ENCODE data around the gene ARRB1. TPM values are rescaled to one million over a fixed set of nuclear protein-coding genes. Genes with fewer than 3 reads are reported as not detected.

The ARRB1 gene
- total RNA-seq, 1 donor from 2014 or later = 16.6 TPM

DNA sequence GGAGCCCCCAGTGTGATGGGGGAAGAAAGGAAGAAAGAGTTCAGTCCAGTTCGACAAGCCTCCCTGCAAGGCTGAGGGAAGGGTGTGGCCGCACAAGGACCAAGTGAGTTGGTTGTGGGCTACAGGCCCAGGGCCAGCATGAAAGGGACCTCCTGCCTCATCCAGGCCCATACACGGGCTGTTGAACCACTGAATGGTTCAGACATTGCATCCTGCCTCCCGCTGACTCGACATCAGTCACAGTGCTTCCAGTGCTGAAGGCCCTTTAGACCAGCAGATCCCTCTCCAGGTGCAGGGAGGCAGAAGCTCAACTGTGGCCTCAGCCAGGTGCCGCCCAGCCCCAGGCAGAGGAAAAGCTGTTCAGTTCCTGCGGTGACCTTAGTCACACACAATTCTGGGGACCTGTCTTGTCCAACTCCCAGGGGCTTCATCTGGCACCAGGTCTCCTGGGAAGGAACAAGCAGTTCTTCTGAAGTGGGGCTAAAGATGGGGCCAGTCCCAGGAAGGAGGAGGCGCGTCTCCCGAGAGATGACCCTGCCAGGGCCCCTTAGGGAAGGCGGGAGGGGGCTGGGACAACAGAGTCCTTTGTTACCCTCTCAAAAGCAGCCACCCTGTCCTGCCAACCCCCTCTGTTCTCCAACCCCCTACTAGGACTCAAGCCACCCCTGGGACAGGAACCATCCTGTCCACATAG is 6.6 kb downstream of the ARRB1 start:
- no peak overlapping the region for H3K4me3 Mint-ChIP-seq (ENCODE audit: unreplicated experiment)
- H3K27me3 Mint-ChIP-seq (ENCODE audit: low read depth) = no peaks in the 10 kb centered on the region
- no peak for TF ChIP-seq CTCF (IDR thresholded peaks at IDR 0.05)
- peaks cover 49% of the 10 kb centered on the region for H3K4me1 Mint-ChIP-seq (ENCODE audit: low read depth)
- DNase-seq (ENCODE audit: low spot score) = no peak
- H3K9me3 Mint-ChIP-seq (ENCODE audit: low read depth) = no peaks in the 10 kb centered on the region
- no peak overlapping the region for H3K27ac Mint-ChIP-seq (ENCODE audit: unreplicated experiment)
- no peaks in the 10 kb centered on the region for H3K36me3 Mint-ChIP-seq (ENCODE audit: low read depth)

DNA sequence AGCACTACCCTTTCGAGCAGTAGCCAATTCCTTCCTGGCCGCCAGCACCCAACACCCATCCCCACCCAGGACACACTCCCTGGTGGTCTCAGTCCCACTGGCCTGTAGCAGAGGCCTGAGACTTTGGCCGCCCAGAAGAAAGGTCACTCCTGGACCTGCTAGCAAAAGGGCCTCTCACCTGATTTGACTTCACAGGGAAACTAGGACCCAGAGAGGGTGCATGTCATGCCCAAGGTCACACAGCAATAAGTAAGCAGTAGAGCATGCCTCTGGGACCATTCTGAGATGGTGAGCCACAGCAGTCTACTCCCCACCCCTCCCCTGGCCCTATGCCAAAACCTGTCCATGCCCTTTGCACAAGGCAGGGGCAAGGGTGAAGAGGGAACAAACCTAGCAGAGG is 7.3 kb downstream of the ARRB1 start:
- no peak for TF ChIP-seq CTCF (IDR thresholded peaks at IDR 0.05)
- Mint-ChIP-seq H3K36me3 (ENCODE audit: low read depth) (no peaks in the 10 kb centered on the region), H3K27me3 (ENCODE audit: low read depth) (no peaks in the 10 kb centered on the region), H3K9me3 (ENCODE audit: low read depth) (no peaks in the 10 kb centered on the region), H3K4me3 (ENCODE audit: unreplicated experiment) (no peak overlapping the region), H3K27ac (ENCODE audit: unreplicated experiment) (no peak overlapping the region), H3K4me1 (ENCODE audit: low read depth) (peaks cover 51% of the 10 kb centered on the region)
- no peak for DNase-seq (ENCODE audit: low spot score)

DNA sequence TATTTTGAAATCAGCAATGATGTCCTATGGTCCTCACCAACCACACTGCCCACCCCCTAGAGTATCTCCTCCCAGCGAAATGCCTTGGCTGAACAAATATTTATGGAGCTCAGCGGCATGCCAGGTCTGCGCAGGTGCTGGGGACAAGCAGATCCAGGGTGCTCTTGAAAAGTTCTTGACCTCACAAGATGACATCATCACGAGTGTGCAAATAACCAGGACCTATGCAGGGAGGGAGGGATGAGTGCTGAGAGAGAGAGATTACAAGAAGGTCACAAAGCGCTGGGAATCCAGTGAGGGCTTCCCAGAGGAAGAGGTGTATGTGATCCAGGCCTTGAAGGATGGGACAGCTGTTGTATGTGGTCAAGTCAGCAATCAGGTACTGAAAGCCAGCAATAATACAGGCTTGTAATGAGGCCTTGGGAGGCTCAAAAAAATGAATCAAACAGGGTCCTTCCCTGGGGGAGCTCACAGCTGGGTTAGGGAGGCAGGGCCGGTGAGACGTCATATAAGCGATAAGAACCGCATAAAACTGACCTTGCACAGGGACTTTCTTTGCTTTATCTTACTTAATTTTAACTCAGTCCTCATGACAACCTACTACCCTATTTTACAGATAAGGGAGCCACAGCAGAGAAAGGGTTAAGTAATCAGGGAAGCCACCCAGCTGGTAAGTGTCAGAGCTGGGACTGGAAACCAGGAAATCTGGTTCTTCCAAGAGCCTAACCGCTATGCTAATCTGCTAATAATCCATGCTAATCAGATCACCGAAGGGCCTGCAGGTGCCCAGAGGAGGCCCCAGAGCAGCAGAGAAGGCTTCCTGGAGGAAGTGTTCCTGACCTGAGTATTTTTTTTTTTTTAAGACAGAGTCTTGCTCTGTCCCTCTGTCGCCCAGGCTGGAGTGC is 8.2 kb downstream of the ARRB1 start:
- H3K4me3 Mint-ChIP-seq (ENCODE audit: unreplicated experiment) = no peak overlapping the region
- no peaks in the 10 kb centered on the region for H3K36me3 Mint-ChIP-seq (ENCODE audit: low read depth)
- H3K9me3 Mint-ChIP-seq (ENCODE audit: low read depth) = no peaks in the 10 kb centered on the region
- peaks cover 51% of the 10 kb centered on the region for H3K4me1 Mint-ChIP-seq (ENCODE audit: low read depth)
- H3K27ac Mint-ChIP-seq (ENCODE audit: unreplicated experiment) = no peak overlapping the region
- H3K27me3 Mint-ChIP-seq (ENCODE audit: low read depth) = no peaks in the 10 kb centered on the region
- no peak for TF ChIP-seq CTCF (IDR thresholded peaks at IDR 0.05)
- no peak for DNase-seq (ENCODE audit: low spot score)

DNA sequence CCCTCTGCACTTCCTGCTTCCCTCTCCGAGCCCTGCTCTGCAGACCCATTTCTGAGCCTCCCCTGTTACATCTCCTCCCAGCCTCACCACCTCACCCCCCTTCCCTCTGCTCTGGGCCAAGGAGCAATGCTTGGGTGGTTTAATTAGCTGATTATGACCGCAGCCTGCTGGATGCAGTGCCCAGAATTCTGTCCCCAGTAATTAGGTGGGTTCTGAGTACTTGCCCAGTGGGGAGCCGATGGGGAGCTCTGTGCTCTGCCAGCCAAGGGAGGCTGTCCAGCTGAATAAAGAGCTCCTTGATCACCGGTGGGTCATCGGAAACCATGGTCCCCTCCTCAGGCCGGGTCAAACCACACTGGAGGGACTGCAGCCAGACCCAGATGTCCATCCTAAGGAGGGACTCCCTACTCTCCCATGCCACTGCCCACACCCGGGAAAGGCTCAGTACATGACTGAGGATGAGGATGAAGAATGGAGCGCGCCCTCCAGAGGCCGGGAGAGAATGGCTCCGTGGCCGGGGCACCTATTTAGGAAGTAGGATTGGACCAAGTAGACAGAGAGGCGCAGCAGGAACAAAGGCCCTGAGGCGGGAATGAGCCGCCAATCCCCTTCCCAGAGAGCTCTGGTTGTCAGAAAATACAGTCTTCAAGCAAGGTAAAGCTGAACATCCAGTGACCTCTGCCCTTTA is 9.1 kb downstream of the ARRB1 start:
- no peak overlapping the region for H3K4me3 Mint-ChIP-seq (ENCODE audit: unreplicated experiment)
- TF ChIP-seq CTCF (IDR thresholded peaks at IDR 0.05) = no peak

GRCh38 chr11:75341612-75342011 is 9.8 kb downstream of the ARRB1 start:
- Mint-ChIP-seq H3K4me1 (ENCODE audit: low read depth) (peaks cover 50% of the 10 kb centered on the region), H3K36me3 (ENCODE audit: low read depth) (no peaks in the 10 kb centered on the region), H3K4me3 (ENCODE audit: unreplicated experiment) (no peak overlapping the region), H3K9me3 (ENCODE audit: low read depth) (no peaks in the 10 kb centered on the region), H3K27ac (ENCODE audit: unreplicated experiment) (no peak overlapping the region), H3K27me3 (ENCODE audit: low read depth) (no peaks in the 10 kb centered on the region)
- DNase-seq (ENCODE audit: low spot score) = no peak
- no peak for TF ChIP-seq CTCF (IDR thresholded peaks at IDR 0.05)

More for the DNA sequence above, 9.1 kb downstream of the ARRB1 start:
- Mint-ChIP-seq H3K4me1 (ENCODE audit: low read depth) (peaks cover 50% of the 10 kb centered on the region), H3K9me3 (ENCODE audit: low read depth) (no peaks in the 10 kb centered on the region), H3K27ac (ENCODE audit: unreplicated experiment) (peak overlapping the region; percentile 22), H3K27me3 (ENCODE audit: low read depth) (no peaks in the 10 kb centered on the region), H3K36me3 (ENCODE audit: low read depth) (no peaks in the 10 kb centered on the region)
- DNase-seq (ENCODE audit: low spot score) = no peak
